Hepatocyte (in vitro differentiated cells): ENCODE results near the gene FOXP4. TPM values are rescaled to one million over a fixed set of nuclear protein-coding genes. Genes with fewer than 3 reads are reported as not detected.

ENCODE experiments used
- DNase-seq: peaks from one replicate; pipeline ENCODE4 v3.0.0-alpha.2; 2016; ENCODE audit warnings: low spot score
- H2AFZ ChIP-seq: fragments of 200-600 bp; sonication (generic); 2 replicates; pipeline ENCODE4 v1.6.0; 2016; ENCODE audit warnings: antibody characterized with exemption, mild to moderate bottlenecking
- H3K27ac ChIP-seq: fragments of 200-600 bp; sonication (generic); 2 replicates; pipeline ENCODE4 v1.5.1; 2016; ENCODE audit warnings: mild to moderate bottlenecking
- H3K27me3 ChIP-seq: fragments of 200-600 bp; sonication (generic); 2 replicates; pipeline ENCODE4 v1.6.1; 2016
- H3K36me3 ChIP-seq: fragments of 200-600 bp; sonication (generic); replicated peaks from 2 replicates; pipeline ENCODE4 v1.5.1; 2016; ENCODE audit warnings: low read depth; ENCODE audit not compliant: insufficient read depth
- H3K4me1 ChIP-seq: fragments of 200-600 bp; sonication (generic); 2 replicates; pipeline ENCODE4 v1.5.1; 2016; ENCODE audit warnings: mild to moderate bottlenecking, moderate library complexity; ENCODE audit not compliant: insufficient read depth
- H3K4me2 ChIP-seq: fragments of 200-600 bp; sonication (generic); 2 replicates; pipeline ENCODE4 v1.6.0; 2016
- H3K4me3 ChIP-seq: fragments of 200-600 bp; sonication (generic); 2 replicates; pipeline ENCODE4 v1.5.1; 2016; ENCODE audit warnings: mild to moderate bottlenecking
- H3K79me2 ChIP-seq: fragments of 200-600 bp; sonication (generic); 2 replicates; pipeline ENCODE4 v1.6.0; 2017; ENCODE audit warnings: mild to moderate bottlenecking
- H3K9me2 ChIP-seq: fragments of 200-600 bp; sonication (generic); replicated peaks from 2 replicates; pipeline ENCODE4 v1.6.0; 2017; ENCODE audit warnings: mild to moderate bottlenecking; ENCODE audit not compliant: insufficient read depth
- H3K9me3 ChIP-seq: fragments of 200-600 bp; sonication (generic); 2 replicates; pipeline ENCODE4 v1.5.1; 2016; ENCODE audit warnings: low read depth, mild to moderate bottlenecking
- H4K20me1 ChIP-seq: fragments of 200-600 bp; sonication (generic); 2 replicates; pipeline ENCODE4 v1.6.0; 2016; ENCODE audit warnings: mild to moderate bottlenecking; ENCODE audit not compliant: insufficient read depth, poor library complexity, severe bottlenecking
- CTCF ChIP-seq: fragments of 200-600 bp; sonication (generic); IDR thresholded peaks from 2 replicates; pipeline ENCODE4 v1.5.1; 2016; ENCODE audit warnings: antibody characterized with exemption, mild to moderate bottlenecking; ENCODE audit not compliant: poor library complexity
- EZH2 ChIP-seq: fragments of 200-600 bp; sonication (generic); IDR thresholded peaks from 2 replicates; pipeline ENCODE4 v1.6.1; 2016; ENCODE audit warnings: antibody characterized with exemption, mild to moderate bottlenecking, borderline replicate concordance
- EZH2phosphoT487 ChIP-seq: fragments of 200-600 bp; sonication (generic); IDR thresholded peaks from one replicate; pipeline ENCODE4 v1.6.1; 2018; ENCODE audit warnings: antibody characterized with exemption, mild to moderate bottlenecking, low read depth, moderate library complexity; ENCODE audit not compliant: unreplicated experiment, severe bottlenecking
- WGBS: methylation state at CpG from one replicate; pipeline ENCODE4 v1.1.6; 2016; ENCODE audit warnings: low lambda C conversion rate; ENCODE audit errors: missing lambda C conversion rate; 5-methylcytosine and 5-hydroxymethylcytosine counted together
- polyA plus RNA-seq: library from polyadenylated mRNA; unstranded; fragments of >200 nt; fragmentation: Nextera tagmentation; extraction: Ambion mirVana; gene quantifications from 2 replicates; pipeline ENCODE4 v1.2.1, GENCODE V29; 2016
- total RNA-seq: library from RNA; depleted of rRNA; stranded (reverse); fragments of >200 nt; gene quantifications from 2 replicates; pipeline ENCODE4 v1.2.3, GENCODE V29; 2014

FOXP4 gene
- total and polyA plus RNA-seq, 2 experiments from 2014 or later: 24.3 to 87.8 TPM

- Histone ChIP-seq H3K9me3 (no peaks in the 10 kb centered on the region), H4K20me1 (no peaks in the 10 kb centered on the region), H3K79me2 (no peaks in the 10 kb centered on the region), H3K4me2 (peak overlapping the region; percentile 67), H3K4me1 (peaks cover 19% of the 10 kb centered on the region), H2AFZ (no peak overlapping the region), H3K36me3 (no peaks in the 10 kb centered on the region), H3K27ac (peak overlapping the region; percentile 72), H3K27me3 (no peaks in the 10 kb centered on the region), H3K4me3 (no peak overlapping the region), H3K9me2 (no peaks in the 10 kb centered on the region)
- TF ChIP-seq EZH2: peak; percentile 7
- TF ChIP-seq CTCF: peak; percentile 95
- no peak for TF ChIP-seq EZH2phosphoT487
- DNase-seq: peak; percentile 90
- WGBS: 9% methylated on average over 20 of the region's 20 CpGs
These were observed 56.9 kb downstream of the FOXP4 start for GRCh38 chr6:41602864-41603608.

- DNase-seq: no peak
- Histone ChIP-seq H3K4me3 (no peak overlapping the region), H3K9me2 (no peaks in the 10 kb centered on the region), H3K27ac (no peak overlapping the region), H3K36me3 (no peaks in the 10 kb centered on the region), H3K4me1 (peaks cover 19% of the 10 kb centered on the region), H3K9me3 (no peaks in the 10 kb centered on the region), H3K27me3 (no peaks in the 10 kb centered on the region), H3K79me2 (no peaks in the 10 kb centered on the region), H3K4me2 (no peak overlapping the region), H2AFZ (no peak overlapping the region), H4K20me1 (no peaks in the 10 kb centered on the region)
- TF ChIP-seq CTCF: no peak
- TF ChIP-seq EZH2phosphoT487: no peak
- TF ChIP-seq EZH2: no peak
- 88% methylated on average over 5 of the region's 5 CpGs for WGBS
These were observed 57.8 kb downstream of the FOXP4 start for GRCh38 chr6:41604006-41604405.

GRCh38 chr6:41605649-41606048 lies 59.5 kb downstream of the FOXP4 start:
- Histone ChIP-seq H3K4me1 (peaks cover 15% of the 10 kb centered on the region), H3K9me2 (no peaks in the 10 kb centered on the region), H2AFZ (no peak overlapping the region), H3K36me3 (no peaks in the 10 kb centered on the region), H4K20me1 (no peaks in the 10 kb centered on the region), H3K4me3 (no peak overlapping the region), H3K27me3 (no peaks in the 10 kb centered on the region), H3K27ac (no peak overlapping the region), H3K9me3 (no peaks in the 10 kb centered on the region), H3K79me2 (no peaks in the 10 kb centered on the region), H3K4me2 (no peak overlapping the region)
- WGBS: 84% methylated on average over 3 of the region's 3 CpGs
- no peak for DNase-seq
- TF ChIP-seq EZH2: no peak
- no peak for TF ChIP-seq EZH2phosphoT487
- no peak for TF ChIP-seq CTCF
